Hepatocyte (in vitro differentiated cells): Measurements from ENCODE around the gene ARHGAP26. TPM values are rescaled to one million over a fixed set of nuclear protein-coding genes. Genes with fewer than 3 reads are reported as not detected.

Experiments
- DNase-seq: peaks from one replicate; pipeline ENCODE4 v3.0.0-alpha.2; 2016; ENCODE audit warnings: low spot score
- H2AFZ ChIP-seq: fragments of 200-600 bp; sonication (generic); 2 replicates; pipeline ENCODE4 v1.6.0; 2016; ENCODE audit warnings: antibody characterized with exemption, mild to moderate bottlenecking
- H3K27ac ChIP-seq: fragments of 200-600 bp; sonication (generic); 2 replicates; pipeline ENCODE4 v1.5.1; 2016; ENCODE audit warnings: mild to moderate bottlenecking
- H3K27me3 ChIP-seq: fragments of 200-600 bp; sonication (generic); 2 replicates; pipeline ENCODE4 v1.6.1; 2016
- H3K36me3 ChIP-seq: fragments of 200-600 bp; sonication (generic); replicated peaks from 2 replicates; pipeline ENCODE4 v1.5.1; 2016; ENCODE audit warnings: low read depth; ENCODE audit not compliant: insufficient read depth
- H3K4me1 ChIP-seq: fragments of 200-600 bp; sonication (generic); 2 replicates; pipeline ENCODE4 v1.5.1; 2016; ENCODE audit warnings: mild to moderate bottlenecking, moderate library complexity; ENCODE audit not compliant: insufficient read depth
- H3K4me2 ChIP-seq: fragments of 200-600 bp; sonication (generic); 2 replicates; pipeline ENCODE4 v1.6.0; 2016
- H3K4me3 ChIP-seq: fragments of 200-600 bp; sonication (generic); 2 replicates; pipeline ENCODE4 v1.5.1; 2016; ENCODE audit warnings: mild to moderate bottlenecking
- H3K79me2 ChIP-seq: fragments of 200-600 bp; sonication (generic); 2 replicates; pipeline ENCODE4 v1.6.0; 2017; ENCODE audit warnings: mild to moderate bottlenecking
- H3K9me2 ChIP-seq: fragments of 200-600 bp; sonication (generic); replicated peaks from 2 replicates; pipeline ENCODE4 v1.6.0; 2017; ENCODE audit warnings: mild to moderate bottlenecking; ENCODE audit not compliant: insufficient read depth
- H3K9me3 ChIP-seq: fragments of 200-600 bp; sonication (generic); 2 replicates; pipeline ENCODE4 v1.5.1; 2016; ENCODE audit warnings: low read depth, mild to moderate bottlenecking
- H4K20me1 ChIP-seq: fragments of 200-600 bp; sonication (generic); 2 replicates; pipeline ENCODE4 v1.6.0; 2016; ENCODE audit warnings: mild to moderate bottlenecking; ENCODE audit not compliant: insufficient read depth, poor library complexity, severe bottlenecking
- EZH2 ChIP-seq: fragments of 200-600 bp; sonication (generic); IDR thresholded peaks from 2 replicates; pipeline ENCODE4 v1.6.1; 2016; ENCODE audit warnings: antibody characterized with exemption, mild to moderate bottlenecking, borderline replicate concordance
- EZH2phosphoT487 ChIP-seq: fragments of 200-600 bp; sonication (generic); IDR thresholded peaks from one replicate; pipeline ENCODE4 v1.6.1; 2018; ENCODE audit warnings: antibody characterized with exemption, mild to moderate bottlenecking, low read depth, moderate library complexity; ENCODE audit not compliant: unreplicated experiment, severe bottlenecking
- WGBS: methylation state at CpG from one replicate; pipeline ENCODE4 v1.1.6; 2016; ENCODE audit warnings: low lambda C conversion rate; ENCODE audit errors: missing lambda C conversion rate; 5-methylcytosine and 5-hydroxymethylcytosine counted together
- polyA plus RNA-seq: library from polyadenylated mRNA; unstranded; fragments of >200 nt; fragmentation: Nextera tagmentation; extraction: Ambion mirVana; gene quantifications from 2 replicates; pipeline ENCODE4 v1.2.1, GENCODE V29; 2016
- total RNA-seq: library from RNA; depleted of rRNA; stranded (reverse); fragments of >200 nt; gene quantifications from 2 replicates; pipeline ENCODE4 v1.2.3, GENCODE V29; 2014
- TF ChIP-seq, protein P1 (sequence below): fragments of 200-600 bp; sonication (generic); IDR thresholded peaks from 2 replicates; pipeline ENCODE4 v1.5.1; 2016; ENCODE audit warnings: antibody characterized with exemption, mild to moderate bottlenecking; ENCODE audit not compliant: poor library complexity

Gene ARHGAP26
- total and polyA plus RNA-seq, 2 experiments from 2014 or later = 16.5 to 19.8 TPM

DNA sequence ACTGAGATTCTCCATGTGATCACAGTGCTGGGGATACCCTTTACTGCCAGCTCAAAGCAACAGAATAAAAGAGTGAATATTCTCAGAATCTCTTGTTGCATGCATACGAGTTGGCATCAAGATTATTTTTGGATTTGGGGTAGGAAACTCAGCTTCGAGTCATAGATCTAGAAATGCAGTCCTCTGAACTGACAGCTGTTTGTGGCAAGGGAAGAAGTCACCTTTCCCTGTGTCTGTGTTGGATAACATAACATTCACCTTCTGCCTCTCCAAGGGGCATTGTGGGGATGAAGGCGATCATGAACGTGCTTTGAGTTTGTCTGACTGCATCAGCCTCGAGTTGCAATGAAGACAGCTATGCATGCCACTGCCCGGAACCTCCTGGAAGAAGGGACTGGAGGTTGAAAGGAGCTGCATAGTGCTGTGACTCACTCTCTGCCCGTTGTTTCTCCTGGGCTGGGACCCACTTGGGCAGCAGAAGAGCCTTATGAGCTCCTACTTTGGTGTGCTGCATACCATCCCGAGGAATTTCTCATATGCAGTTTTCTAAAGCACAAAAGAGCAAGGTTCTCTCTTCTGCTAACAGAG lies 231.7 kb downstream of the ARHGAP26 start:
- Histone ChIP-seq H3K79me2 (no peaks in the 10 kb centered on the region), H4K20me1 (no peaks in the 10 kb centered on the region), H3K27ac (no peak overlapping the region), H3K4me1 (peaks cover 7% of the 10 kb centered on the region), H2AFZ (no peak overlapping the region), H3K4me3 (no peak overlapping the region), H3K9me2 (no peaks in the 10 kb centered on the region), H3K9me3 (no peaks in the 10 kb centered on the region), H3K27me3 (no peaks in the 10 kb centered on the region), H3K4me2 (peak overlapping the region; percentile 18), H3K36me3 (no peaks in the 10 kb centered on the region)
- no peak for TF ChIP-seq EZH2
- TF ChIP-seq EZH2phosphoT487 = no peak
- TF ChIP-seq, protein P1, sequence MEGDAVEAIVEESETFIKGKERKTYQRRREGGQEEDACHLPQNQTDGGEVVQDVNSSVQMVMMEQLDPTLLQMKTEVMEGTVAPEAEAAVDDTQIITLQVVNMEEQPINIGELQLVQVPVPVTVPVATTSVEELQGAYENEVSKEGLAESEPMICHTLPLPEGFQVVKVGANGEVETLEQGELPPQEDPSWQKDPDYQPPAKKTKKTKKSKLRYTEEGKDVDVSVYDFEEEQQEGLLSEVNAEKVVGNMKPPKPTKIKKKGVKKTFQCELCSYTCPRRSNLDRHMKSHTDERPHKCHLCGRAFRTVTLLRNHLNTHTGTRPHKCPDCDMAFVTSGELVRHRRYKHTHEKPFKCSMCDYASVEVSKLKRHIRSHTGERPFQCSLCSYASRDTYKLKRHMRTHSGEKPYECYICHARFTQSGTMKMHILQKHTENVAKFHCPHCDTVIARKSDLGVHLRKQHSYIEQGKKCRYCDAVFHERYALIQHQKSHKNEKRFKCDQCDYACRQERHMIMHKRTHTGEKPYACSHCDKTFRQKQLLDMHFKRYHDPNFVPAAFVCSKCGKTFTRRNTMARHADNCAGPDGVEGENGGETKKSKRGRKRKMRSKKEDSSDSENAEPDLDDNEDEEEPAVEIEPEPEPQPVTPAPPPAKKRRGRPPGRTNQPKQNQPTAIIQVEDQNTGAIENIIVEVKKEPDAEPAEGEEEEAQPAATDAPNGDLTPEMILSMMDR = no peak
- WGBS = 80% methylated on average over 8 of the region's 8 CpGs
- no peak for DNase-seq

DNA sequence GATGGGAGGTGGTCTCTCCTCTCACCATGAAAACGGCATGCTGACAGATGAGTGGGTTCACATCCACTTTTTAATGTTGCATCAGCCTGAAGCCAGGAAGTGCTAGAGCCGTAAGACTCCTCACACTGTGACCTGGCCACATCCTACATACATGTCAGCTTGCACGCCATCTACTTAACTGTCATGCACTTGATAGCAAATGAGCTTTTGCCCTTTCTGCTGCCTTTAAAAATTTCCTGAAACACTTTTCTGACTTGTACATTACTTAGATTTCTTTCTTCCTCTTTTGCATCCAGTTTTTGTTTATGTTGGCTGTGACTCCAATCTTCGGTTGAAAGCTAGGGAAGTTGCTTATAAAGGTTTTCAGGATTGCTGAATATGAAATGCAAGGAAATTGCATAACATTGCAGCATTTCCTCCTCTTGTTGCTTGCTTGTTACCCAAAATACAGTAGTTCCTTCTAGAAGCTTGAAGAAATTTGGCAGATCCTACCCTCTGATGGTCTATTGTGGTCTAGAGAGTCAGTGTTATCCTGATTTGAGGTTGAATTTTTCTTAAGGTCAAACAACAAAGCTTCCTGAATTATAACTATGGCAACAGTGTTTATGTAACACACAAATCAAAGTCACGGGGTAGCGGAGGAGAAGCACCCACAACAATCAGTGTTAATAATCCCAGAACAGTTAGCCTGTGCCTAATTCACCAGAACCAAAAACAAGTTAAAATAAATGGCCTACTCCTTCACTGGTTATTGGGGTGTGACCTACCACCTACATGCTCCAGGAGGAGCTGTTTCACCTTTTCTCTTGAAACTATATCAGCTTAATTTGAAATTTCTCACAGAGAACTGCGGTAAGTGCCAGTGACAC lies 232.5 kb downstream of the ARHGAP26 start:
- Histone ChIP-seq H3K4me2 (peak overlapping the region; percentile 18), H4K20me1 (no peaks in the 10 kb centered on the region), H3K4me3 (no peak overlapping the region), H3K9me2 (no peaks in the 10 kb centered on the region), H3K36me3 (no peaks in the 10 kb centered on the region), H3K27me3 (no peaks in the 10 kb centered on the region), H2AFZ (no peak overlapping the region), H3K9me3 (no peaks in the 10 kb centered on the region), H3K79me2 (no peaks in the 10 kb centered on the region), H3K4me1 (peaks cover 7% of the 10 kb centered on the region), H3K27ac (peak overlapping the region; percentile 19)
- no peak for DNase-seq
- 67% methylated on average over 7 of the region's 7 CpGs for WGBS
- TF ChIP-seq, protein P1 = peak; percentile 53
- TF ChIP-seq EZH2 (no peak), EZH2phosphoT487 (no peak)

DNA sequence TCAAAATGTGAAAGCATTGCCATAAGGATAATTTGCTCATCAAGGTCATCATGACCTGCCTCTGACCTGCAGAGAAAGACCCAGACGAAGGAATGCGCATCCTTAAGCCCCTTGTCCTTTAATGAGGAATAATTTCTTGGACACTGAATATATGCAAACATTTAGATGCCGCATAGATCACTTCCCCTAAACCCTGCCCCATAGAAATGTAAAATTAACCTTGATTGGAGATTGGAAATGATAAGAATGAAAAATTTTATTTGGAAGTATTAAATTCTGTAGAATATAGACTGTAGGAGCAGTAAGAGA lies 233.1 kb downstream of the ARHGAP26 start:
- Histone ChIP-seq H3K79me2 (no peaks in the 10 kb centered on the region), H3K9me3 (no peaks in the 10 kb centered on the region), H3K27ac (no peak overlapping the region), H3K36me3 (no peaks in the 10 kb centered on the region), H3K27me3 (no peaks in the 10 kb centered on the region), H3K4me2 (no peak overlapping the region), H2AFZ (no peak overlapping the region), H3K9me2 (no peaks in the 10 kb centered on the region), H3K4me1 (peaks cover 7% of the 10 kb centered on the region), H4K20me1 (no peaks in the 10 kb centered on the region), H3K4me3 (no peak overlapping the region)
- TF ChIP-seq EZH2phosphoT487 (no peak), EZH2 (no peak)
- TF ChIP-seq, protein P1 = no peak
- DNase-seq = no peak
- 85% methylated on average over 3 of the region's 3 CpGs for WGBS
